Measurements from ENCODE around the gene C1QTNF1. TPM values are rescaled to one million over a fixed set of nuclear protein-coding genes. Genes with fewer than 3 reads are reported as not detected.
A peak's percentile ranks its signal among the peaks of the same experiment; 100 is the strongest.

The C1QTNF1 gene
- total RNA-seq, result 13.8 and 14.4 TPM in 2 replicates

- Histone ChIP-seq H3K27ac (ENCODE audit: low read depth, low read length) (peak within 1 kb of the TSS; percentile 25), H2AFZ (ENCODE audit: low read length) (peak within 1 kb of the TSS; percentile 79), H3K4me2 (ENCODE audit: insufficient read depth, low read length) (peak within 1 kb of the TSS; percentile 86), H3K36me3 (ENCODE audit: insufficient read depth, low read length) (no peaks in the 10 kb centered on the region), H3K79me2 (ENCODE audit: insufficient read depth, low read length) (no peaks in the 10 kb centered on the region), H3K4me1 (ENCODE audit: insufficient read depth, low read length) (peaks cover 52% of the 10 kb centered on the region), H3K4me3 (ENCODE audit: insufficient read depth, low read length) (peak within 1 kb of the TSS; percentile 74), H4K20me1 (ENCODE audit: insufficient read depth, low read length) (no peaks in the 10 kb centered on the region), H3K9me3 (ENCODE audit: low read depth, low read length) (no peaks in the 10 kb centered on the region), H3K27me3 (ENCODE audit: insufficient read depth, low read length) (peaks cover 26% of the 10 kb centered on the region)
- peak; percentile 83 for DNase-seq (ENCODE audit: insufficient read length, low spot score, missing footprints)
- TF ChIP-seq, protein P1, sequence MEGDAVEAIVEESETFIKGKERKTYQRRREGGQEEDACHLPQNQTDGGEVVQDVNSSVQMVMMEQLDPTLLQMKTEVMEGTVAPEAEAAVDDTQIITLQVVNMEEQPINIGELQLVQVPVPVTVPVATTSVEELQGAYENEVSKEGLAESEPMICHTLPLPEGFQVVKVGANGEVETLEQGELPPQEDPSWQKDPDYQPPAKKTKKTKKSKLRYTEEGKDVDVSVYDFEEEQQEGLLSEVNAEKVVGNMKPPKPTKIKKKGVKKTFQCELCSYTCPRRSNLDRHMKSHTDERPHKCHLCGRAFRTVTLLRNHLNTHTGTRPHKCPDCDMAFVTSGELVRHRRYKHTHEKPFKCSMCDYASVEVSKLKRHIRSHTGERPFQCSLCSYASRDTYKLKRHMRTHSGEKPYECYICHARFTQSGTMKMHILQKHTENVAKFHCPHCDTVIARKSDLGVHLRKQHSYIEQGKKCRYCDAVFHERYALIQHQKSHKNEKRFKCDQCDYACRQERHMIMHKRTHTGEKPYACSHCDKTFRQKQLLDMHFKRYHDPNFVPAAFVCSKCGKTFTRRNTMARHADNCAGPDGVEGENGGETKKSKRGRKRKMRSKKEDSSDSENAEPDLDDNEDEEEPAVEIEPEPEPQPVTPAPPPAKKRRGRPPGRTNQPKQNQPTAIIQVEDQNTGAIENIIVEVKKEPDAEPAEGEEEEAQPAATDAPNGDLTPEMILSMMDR (IDR thresholded peaks at IDR 0.05; ENCODE audit: extremely low read depth, low read depth, low read length), result no peak
Observed at GRCh38 chr17:79023886-79024771, at the start of gene C1QTNF1. Gene C1QTNF1, plus strand, starts transcription at chr17:79024169. Its CDS starts 19,800 bp downstream, at chr17:79043969.

DNA sequence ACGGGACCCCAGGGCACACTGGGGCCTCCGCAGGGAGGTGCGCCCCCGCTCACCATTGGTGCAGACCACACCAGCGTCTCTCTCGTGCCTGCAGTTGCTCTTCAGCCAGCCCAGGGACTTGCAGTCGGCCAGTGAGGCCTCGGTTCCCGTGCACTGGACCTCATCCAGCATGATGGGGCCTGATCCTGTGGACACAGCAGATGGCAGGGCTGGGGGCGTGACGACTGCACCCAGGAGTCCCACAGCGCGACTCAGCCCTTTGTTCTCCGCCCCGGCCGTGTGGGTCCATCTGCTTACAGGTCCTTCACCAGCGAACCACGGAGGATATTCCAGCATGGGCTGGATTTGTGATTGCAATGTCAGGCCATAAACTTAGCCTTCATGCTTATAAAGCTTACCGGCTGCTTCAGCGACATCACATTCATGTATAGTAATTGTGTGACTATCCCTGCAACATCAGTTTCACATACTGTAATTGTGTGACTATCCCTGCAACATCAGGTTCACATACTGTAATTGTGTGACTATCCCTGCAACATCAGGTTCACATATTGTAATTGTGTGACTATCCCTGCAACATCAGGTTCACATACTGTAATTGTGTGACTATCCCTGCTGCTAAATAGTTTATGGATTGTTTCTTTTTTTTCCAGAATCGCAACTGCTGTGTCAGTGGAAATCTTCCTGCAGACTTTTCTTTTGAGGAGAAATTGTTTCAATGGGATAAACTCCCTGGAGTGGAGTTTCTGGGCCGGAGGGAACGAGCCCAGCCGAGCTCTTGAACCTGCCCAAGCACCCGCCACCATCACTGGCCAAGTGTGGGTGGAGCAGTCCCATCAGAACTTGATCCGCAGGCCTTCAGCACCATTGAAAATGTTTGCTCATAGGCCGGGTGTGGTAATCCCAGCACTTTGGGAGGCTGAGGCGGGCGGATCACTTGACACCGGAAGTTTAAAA, 49.1 kb upstream of the C1QTNF1 start:
- H3K27me3 ChIP-seq (ENCODE audit: insufficient read depth, low read length), result no peaks in the 10 kb centered on the region
- peaks cover 9% of the 10 kb centered on the region for H3K36me3 ChIP-seq (ENCODE audit: insufficient read depth, low read length)
- peaks cover 33% of the 10 kb centered on the region for H3K4me1 ChIP-seq (ENCODE audit: insufficient read depth, low read length)
- no peak overlapping the region for H2AFZ ChIP-seq (ENCODE audit: low read length)
- H3K9me3 ChIP-seq (ENCODE audit: low read depth, low read length), result no peaks in the 10 kb centered on the region
- peak; percentile 97 for DNase-seq (ENCODE audit: insufficient read length, low spot score, missing footprints)
- peaks cover 13% of the 10 kb centered on the region for H4K20me1 ChIP-seq (ENCODE audit: insufficient read depth, low read length)
- peaks cover 32% of the 10 kb centered on the region for H3K79me2 ChIP-seq (ENCODE audit: insufficient read depth, low read length)
- H3K4me2 ChIP-seq (ENCODE audit: insufficient read depth, low read length), result peak overlapping the region; percentile 52
- peak overlapping the region; percentile 48 for H3K27ac ChIP-seq (ENCODE audit: low read depth, low read length)
- TF ChIP-seq, protein P1 (IDR thresholded peaks at IDR 0.05; ENCODE audit: extremely low read depth, low read depth, low read length), result no peak
- H3K4me3 ChIP-seq (ENCODE audit: insufficient read depth, low read length), result peak overlapping the region; percentile 49

DNA sequence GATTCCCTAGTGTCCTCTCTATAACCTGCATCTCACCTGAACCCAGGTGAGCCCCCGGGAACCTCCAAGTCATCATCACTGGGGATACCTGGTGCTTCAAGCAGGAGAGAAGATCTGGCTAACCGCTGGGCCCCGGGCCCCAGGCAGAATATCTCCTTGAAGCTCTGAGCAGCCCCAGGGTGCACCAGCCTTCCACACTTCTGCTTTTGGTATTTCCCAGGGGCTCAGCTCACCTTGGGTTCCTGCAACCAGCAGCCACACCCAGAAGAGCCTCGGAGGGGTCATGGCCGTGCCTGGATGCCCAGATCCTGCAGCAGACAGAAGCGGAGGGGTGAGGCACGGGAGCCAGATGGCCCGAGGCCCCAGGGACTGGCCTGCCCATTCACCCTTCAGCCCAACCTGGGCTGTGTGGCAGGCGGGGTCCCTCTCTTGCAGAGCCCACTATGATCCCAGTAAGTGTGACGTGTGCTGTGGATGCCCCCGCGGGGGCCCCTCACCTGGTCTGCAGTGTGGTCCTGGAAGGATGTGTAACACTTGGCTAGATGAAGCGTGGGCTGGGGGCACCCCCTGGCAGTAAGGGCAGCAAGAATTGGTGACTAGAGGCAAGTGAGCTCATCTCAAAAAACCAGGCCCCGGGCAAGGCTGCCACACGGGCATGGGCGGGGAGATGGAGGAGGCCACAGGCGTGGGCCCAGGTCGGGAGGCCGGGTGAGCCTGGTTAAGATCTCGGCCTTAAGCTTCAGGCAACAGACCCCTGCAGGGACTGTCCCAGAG, 46.9 kb upstream of the C1QTNF1 start:
- H3K27me3 ChIP-seq (ENCODE audit: insufficient read depth, low read length), result no peaks in the 10 kb centered on the region
- peaks cover 37% of the 10 kb centered on the region for H3K4me1 ChIP-seq (ENCODE audit: insufficient read depth, low read length)
- H4K20me1 ChIP-seq (ENCODE audit: insufficient read depth, low read length), result peaks cover 4% of the 10 kb centered on the region
- TF ChIP-seq, protein P1 (IDR thresholded peaks at IDR 0.05; ENCODE audit: extremely low read depth, low read depth, low read length), result no peak
- H2AFZ ChIP-seq (ENCODE audit: low read length), result no peak overlapping the region
- H3K4me2 ChIP-seq (ENCODE audit: insufficient read depth, low read length), result no peak overlapping the region
- peaks cover 7% of the 10 kb centered on the region for H3K36me3 ChIP-seq (ENCODE audit: insufficient read depth, low read length)
- H3K79me2 ChIP-seq (ENCODE audit: insufficient read depth, low read length), result peaks cover 26% of the 10 kb centered on the region
- H3K27ac ChIP-seq (ENCODE audit: low read depth, low read length), result no peak overlapping the region
- DNase-seq (ENCODE audit: insufficient read length, low spot score, missing footprints), result peak; percentile 75
- H3K9me3 ChIP-seq (ENCODE audit: low read depth, low read length), result no peaks in the 10 kb centered on the region
- H3K4me3 ChIP-seq (ENCODE audit: insufficient read depth, low read length), result no peak overlapping the region
